Measurements from ENCODE around the gene STRIP2. TPM values are rescaled to one million over a fixed set of nuclear protein-coding genes. Genes with fewer than 3 reads are reported as not detected.
"Not testable (repeated sequence)": the region's sequence is repeated elsewhere in the genome, so short reads cannot be mapped to it uniquely, and the experiment has no call there.

STRIP2 gene
- total RNA-seq, 1 donor from 2014 or later = 9.1 TPM

- no peaks in the 10 kb centered on the region for H3K4me1 Mint-ChIP-seq (ENCODE audit: unreplicated experiment)
- H3K27me3 Mint-ChIP-seq (ENCODE audit: unreplicated experiment) = peaks cover 2% of the 10 kb centered on the region
- no peaks in the 10 kb centered on the region for H3K9me3 Mint-ChIP-seq (ENCODE audit: unreplicated experiment)
- no peak for DNase-seq (ENCODE audit: low spot score)
- no peak for TF ChIP-seq CTCF (IDR thresholded peaks at IDR 0.05; ENCODE audit: unreplicated experiment)
- H3K4me3 Mint-ChIP-seq (ENCODE audit: unreplicated experiment) = no peak overlapping the region
- H3K27ac Mint-ChIP-seq (ENCODE audit: unreplicated experiment) = no peak overlapping the region
- peaks cover 14% of the 10 kb centered on the region for H3K36me3 Mint-ChIP-seq (ENCODE audit: low read depth, unreplicated experiment)
These were observed 45.6 kb downstream of the STRIP2 start for GRCh38 chr7:129479831-129480230.

GRCh38 chr7:129480674-129481363 is 46.6 kb downstream of the STRIP2 start:
- TF ChIP-seq CTCF (IDR thresholded peaks at IDR 0.05; ENCODE audit: unreplicated experiment) = no peak
- H3K36me3 Mint-ChIP-seq (ENCODE audit: low read depth, unreplicated experiment) = peaks cover 10% of the 10 kb centered on the region
- H3K4me1 Mint-ChIP-seq (ENCODE audit: unreplicated experiment) = no peaks in the 10 kb centered on the region
- no peaks in the 10 kb centered on the region for H3K9me3 Mint-ChIP-seq (ENCODE audit: unreplicated experiment)
- DNase-seq (ENCODE audit: low spot score) = no peak
- H3K4me3 Mint-ChIP-seq (ENCODE audit: unreplicated experiment) = no peak overlapping the region
- H3K27me3 Mint-ChIP-seq (ENCODE audit: unreplicated experiment) = peaks cover 2% of the 10 kb centered on the region
- no peak overlapping the region for H3K27ac Mint-ChIP-seq (ENCODE audit: unreplicated experiment)

DNA sequence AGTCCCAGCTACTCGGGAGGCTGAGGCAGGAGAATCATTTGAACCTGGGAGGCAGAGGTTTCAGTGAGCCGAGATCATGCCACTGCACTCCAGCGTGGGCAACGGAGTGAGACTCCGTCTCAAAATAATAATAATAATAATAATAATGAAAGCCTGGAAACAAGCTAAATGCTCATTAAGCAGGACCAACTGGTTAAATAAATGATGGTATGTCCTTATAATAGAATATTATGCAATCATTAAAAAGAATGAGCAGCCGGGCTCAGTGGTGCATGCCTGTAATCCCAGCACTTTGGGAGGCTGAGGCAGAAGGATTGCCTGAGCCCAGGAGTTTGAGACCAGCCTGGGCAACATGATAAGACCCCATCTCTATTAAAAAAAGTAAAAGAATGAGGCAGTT is 47.1 kb downstream of the STRIP2 start:
- H3K27me3 Mint-ChIP-seq (ENCODE audit: unreplicated experiment); DNase-seq (ENCODE audit: low spot score); H3K27ac Mint-ChIP-seq (ENCODE audit: unreplicated experiment); H3K36me3 Mint-ChIP-seq (ENCODE audit: low read depth, unreplicated experiment); H3K4me3 Mint-ChIP-seq (ENCODE audit: unreplicated experiment); H3K9me3 Mint-ChIP-seq (ENCODE audit: unreplicated experiment); H3K4me1 Mint-ChIP-seq (ENCODE audit: unreplicated experiment): not testable (repeated sequence)

GRCh38 chr7:129482781-129483180 is 48.5 kb downstream of the STRIP2 start:
- H3K9me3 Mint-ChIP-seq (ENCODE audit: unreplicated experiment) = no peaks in the 10 kb centered on the region
- H3K4me1 Mint-ChIP-seq (ENCODE audit: unreplicated experiment) = no peaks in the 10 kb centered on the region
- H3K4me3 Mint-ChIP-seq (ENCODE audit: unreplicated experiment) = no peak overlapping the region
- no peak for TF ChIP-seq CTCF (IDR thresholded peaks at IDR 0.05; ENCODE audit: unreplicated experiment)
- no peak for DNase-seq (ENCODE audit: low spot score)
- H3K27ac Mint-ChIP-seq (ENCODE audit: unreplicated experiment) = no peak overlapping the region
- peaks cover 2% of the 10 kb centered on the region for H3K36me3 Mint-ChIP-seq (ENCODE audit: low read depth, unreplicated experiment)
- H3K27me3 Mint-ChIP-seq (ENCODE audit: unreplicated experiment) = peaks cover 2% of the 10 kb centered on the region

GRCh38 chr7:129489491-129489890 is 55.3 kb downstream of the STRIP2 start:
- Mint-ChIP-seq H3K36me3 (ENCODE audit: low read depth, unreplicated experiment) (no peaks in the 10 kb centered on the region), H3K9me3 (ENCODE audit: unreplicated experiment) (no peaks in the 10 kb centered on the region), H3K4me1 (ENCODE audit: unreplicated experiment) (peaks cover 7% of the 10 kb centered on the region), H3K4me3 (ENCODE audit: unreplicated experiment) (no peak overlapping the region), H3K27me3 (ENCODE audit: unreplicated experiment) (no peaks in the 10 kb centered on the region), H3K27ac (ENCODE audit: unreplicated experiment) (no peak overlapping the region)
- no peak for TF ChIP-seq CTCF (IDR thresholded peaks at IDR 0.05; ENCODE audit: unreplicated experiment)
- DNase-seq (ENCODE audit: low spot score) = no peak
